ENCODE results near the gene MGME1. TPM values are rescaled to one million over a fixed set of nuclear protein-coding genes. Genes with fewer than 3 reads are reported as not detected.
"Not testable (repeated sequence)": the region's sequence is repeated elsewhere in the genome, so short reads cannot be mapped to it uniquely, and the experiment has no call there.

The MGME1 gene
- total RNA-seq, 1 donor from 2014 or later, result 10.6 TPM

- no peak for DNase-seq (ENCODE audit: low spot score)
Measured at GRCh38 chr20:18018100-18018499, 49.3 kb downstream of the MGME1 start.

- DNase-seq (ENCODE audit: low spot score), result no peak
Measured at GRCh38 chr20:18019068-18019467, 50.2 kb downstream of the MGME1 start.

GRCh38 chr20:18020931-18021330, 52.1 kb downstream of the MGME1 start:
- no peak for DNase-seq (ENCODE audit: low spot score)

- no peak for DNase-seq (ENCODE audit: low spot score)
Measured at GRCh38 chr20:18024606-18025127, 55.8 kb downstream of the MGME1 start.

- DNase-seq (ENCODE audit: low spot score), result not testable (repeated sequence)
Measured at GRCh38 chr20:18027011-18027410, 58.2 kb downstream of the MGME1 start.

- DNase-seq (ENCODE audit: low spot score), result no peak
Measured at GRCh38 chr20:18030020-18030419, 61.2 kb downstream of the MGME1 start.

GRCh38 chr20:18031050-18031449, 62.2 kb downstream of the MGME1 start:
- no peak for DNase-seq (ENCODE audit: low spot score)

- DNase-seq (ENCODE audit: low spot score), result no peak
Measured at GRCh38 chr20:18031888-18032509, 63.2 kb downstream of the MGME1 start.

GRCh38 chr20:18032977-18033892, 64.4 kb downstream of the MGME1 start:
- DNase-seq (ENCODE audit: low spot score), result no peak

- DNase-seq (ENCODE audit: low spot score), result no peak
Measured at GRCh38 chr20:18034039-18034438, 65.2 kb downstream of the MGME1 start.

GRCh38 chr20:18039063-18039462, 70.2 kb downstream of the MGME1 start:
- DNase-seq (ENCODE audit: low spot score), result no peak

Other genes starting within 250 kb of the MGME1 start
- 97.6 TPM for gene SNX5, start 224 bp upstream of the MGME1 start, total RNA-seq
- not detected for gene OVOL2, start 88.9 kb downstream of the MGME1 start, total RNA-seq
- 9.4 TPM for gene KAT14, start 168.8 kb downstream of the MGME1 start, total RNA-seq
- 15.0 TPM for gene PET117, start 168.8 kb downstream of the MGME1 start, total RNA-seq

Data from mesenteric fat pad (tissue), 1 donor.